Hepatocyte (in vitro differentiated cells): ENCODE data around the gene INPP5K. TPM values are rescaled to one million over a fixed set of nuclear protein-coding genes. Genes with fewer than 3 reads are reported as not detected.
A peak's percentile ranks its signal among the peaks of the same experiment; 100 is the strongest.

Source experiments
- DNase-seq: peaks from one replicate; pipeline ENCODE4 v3.0.0-alpha.2; 2016; ENCODE audit warnings: low spot score
- H2AFZ ChIP-seq: fragments of 200-600 bp; sonication (generic); 2 replicates; pipeline ENCODE4 v1.6.0; 2016; ENCODE audit warnings: antibody characterized with exemption, mild to moderate bottlenecking
- H3K27ac ChIP-seq: fragments of 200-600 bp; sonication (generic); 2 replicates; pipeline ENCODE4 v1.5.1; 2016; ENCODE audit warnings: mild to moderate bottlenecking
- H3K27me3 ChIP-seq: fragments of 200-600 bp; sonication (generic); 2 replicates; pipeline ENCODE4 v1.6.1; 2016
- H3K36me3 ChIP-seq: fragments of 200-600 bp; sonication (generic); replicated peaks from 2 replicates; pipeline ENCODE4 v1.5.1; 2016; ENCODE audit warnings: low read depth; ENCODE audit not compliant: insufficient read depth
- H3K4me1 ChIP-seq: fragments of 200-600 bp; sonication (generic); 2 replicates; pipeline ENCODE4 v1.5.1; 2016; ENCODE audit warnings: mild to moderate bottlenecking, moderate library complexity; ENCODE audit not compliant: insufficient read depth
- H3K4me2 ChIP-seq: fragments of 200-600 bp; sonication (generic); 2 replicates; pipeline ENCODE4 v1.6.0; 2016
- H3K4me3 ChIP-seq: fragments of 200-600 bp; sonication (generic); 2 replicates; pipeline ENCODE4 v1.5.1; 2016; ENCODE audit warnings: mild to moderate bottlenecking
- H3K79me2 ChIP-seq: fragments of 200-600 bp; sonication (generic); 2 replicates; pipeline ENCODE4 v1.6.0; 2017; ENCODE audit warnings: mild to moderate bottlenecking
- H3K9me2 ChIP-seq: fragments of 200-600 bp; sonication (generic); replicated peaks from 2 replicates; pipeline ENCODE4 v1.6.0; 2017; ENCODE audit warnings: mild to moderate bottlenecking; ENCODE audit not compliant: insufficient read depth
- H3K9me3 ChIP-seq: fragments of 200-600 bp; sonication (generic); 2 replicates; pipeline ENCODE4 v1.5.1; 2016; ENCODE audit warnings: low read depth, mild to moderate bottlenecking
- H4K20me1 ChIP-seq: fragments of 200-600 bp; sonication (generic); 2 replicates; pipeline ENCODE4 v1.6.0; 2016; ENCODE audit warnings: mild to moderate bottlenecking; ENCODE audit not compliant: insufficient read depth, poor library complexity, severe bottlenecking
- CTCF ChIP-seq: fragments of 200-600 bp; sonication (generic); IDR thresholded peaks from 2 replicates; pipeline ENCODE4 v1.5.1; 2016; ENCODE audit warnings: antibody characterized with exemption, mild to moderate bottlenecking; ENCODE audit not compliant: poor library complexity
- EZH2 ChIP-seq: fragments of 200-600 bp; sonication (generic); IDR thresholded peaks from 2 replicates; pipeline ENCODE4 v1.6.1; 2016; ENCODE audit warnings: antibody characterized with exemption, mild to moderate bottlenecking, borderline replicate concordance
- EZH2phosphoT487 ChIP-seq: fragments of 200-600 bp; sonication (generic); IDR thresholded peaks from one replicate; pipeline ENCODE4 v1.6.1; 2018; ENCODE audit warnings: antibody characterized with exemption, mild to moderate bottlenecking, low read depth, moderate library complexity; ENCODE audit not compliant: unreplicated experiment, severe bottlenecking
- WGBS: methylation state at CpG from one replicate; pipeline ENCODE4 v1.1.6; 2016; ENCODE audit warnings: low lambda C conversion rate; ENCODE audit errors: missing lambda C conversion rate; 5-methylcytosine and 5-hydroxymethylcytosine counted together
- polyA plus RNA-seq: library from polyadenylated mRNA; unstranded; fragments of >200 nt; fragmentation: Nextera tagmentation; extraction: Ambion mirVana; gene quantifications from 2 replicates; pipeline ENCODE4 v1.2.1, GENCODE V29; 2016
- total RNA-seq: library from RNA; depleted of rRNA; stranded (reverse); fragments of >200 nt; gene quantifications from 2 replicates; pipeline ENCODE4 v1.2.3, GENCODE V29; 2014

INPP5K gene
- total and polyA plus RNA-seq, 2 experiments from 2014 or later = 34.7 to 40.4 TPM

GRCh38 chr17:1560101-1560857 lies 43.9 kb upstream of the INPP5K start:
- H3K4me1 ChIP-seq = peaks cover 24% of the 10 kb centered on the region
- 76% methylated on average over 22 of the region's 22 CpGs for WGBS
- no peak for DNase-seq
- H3K27me3 ChIP-seq = no peaks in the 10 kb centered on the region
- no peaks in the 10 kb centered on the region for H3K9me3 ChIP-seq
- peaks cover 49% of the 10 kb centered on the region for H4K20me1 ChIP-seq
- H3K27ac ChIP-seq = peak overlapping the region; percentile 97
- TF ChIP-seq EZH2phosphoT487 = no peak
- no peak for TF ChIP-seq CTCF
- TF ChIP-seq EZH2 = no peak
- no peak overlapping the region for H3K4me3 ChIP-seq
- H3K36me3 ChIP-seq = no peaks in the 10 kb centered on the region
- H2AFZ ChIP-seq = no peak overlapping the region
- peak overlapping the region; percentile 97 for H3K4me2 ChIP-seq
- H3K79me2 ChIP-seq = peaks cover 62% of the 10 kb centered on the region
- H3K9me2 ChIP-seq = no peaks in the 10 kb centered on the region

DNA sequence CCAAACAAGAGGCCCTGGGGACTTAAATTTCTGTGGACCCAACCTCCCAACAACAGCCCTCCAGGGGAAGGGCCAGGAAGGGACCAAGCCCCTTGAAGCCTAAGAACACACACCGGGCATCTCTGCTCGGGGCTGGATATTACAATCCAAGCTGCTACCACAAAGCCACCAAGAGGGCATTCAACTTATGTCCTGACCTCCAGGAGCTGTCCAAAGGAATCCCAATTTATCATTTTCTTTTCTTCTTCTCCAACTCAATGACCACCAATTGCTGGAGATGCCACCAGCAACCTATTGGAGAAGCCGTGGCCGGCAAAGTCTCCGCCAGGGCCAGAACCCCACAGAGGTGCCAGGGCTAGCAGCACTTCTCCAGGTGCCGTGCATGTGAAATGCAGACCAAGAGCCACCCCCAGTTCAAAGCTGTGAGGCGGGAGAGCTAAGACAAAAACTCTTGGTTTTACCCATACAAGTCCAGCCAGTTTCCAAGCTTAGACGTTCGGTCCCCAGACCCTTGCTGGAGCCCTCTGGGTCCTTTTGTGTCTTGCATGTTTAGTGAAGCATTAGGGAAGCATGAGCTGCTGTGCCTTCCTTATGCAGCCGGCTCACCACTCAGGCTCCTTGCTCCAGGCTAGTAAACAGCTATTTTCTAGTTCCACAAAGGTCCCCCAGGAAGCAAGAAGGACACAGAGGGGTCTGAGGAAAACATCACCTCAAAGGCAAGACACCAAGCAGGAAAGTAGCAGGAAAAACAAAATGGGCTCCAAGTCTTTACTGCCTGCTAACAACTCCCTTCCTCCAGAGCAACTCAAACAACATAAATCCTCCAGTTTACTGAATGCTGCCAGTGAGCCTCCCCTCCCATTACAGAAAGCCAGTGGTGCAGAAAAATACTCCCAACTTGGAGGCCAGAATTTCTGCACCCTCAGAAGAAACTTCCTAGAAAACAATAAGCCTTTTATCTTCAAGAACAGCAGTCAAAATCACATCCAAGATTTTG lies 42.9 kb upstream of the INPP5K start:
- no peaks in the 10 kb centered on the region for H3K9me3 ChIP-seq
- no peaks in the 10 kb centered on the region for H3K36me3 ChIP-seq
- H4K20me1 ChIP-seq = peaks cover 49% of the 10 kb centered on the region
- DNase-seq = no peak
- H3K79me2 ChIP-seq = peaks cover 69% of the 10 kb centered on the region
- peak overlapping the region; percentile 25 for H3K4me2 ChIP-seq
- no peak overlapping the region for H3K27ac ChIP-seq
- H3K9me2 ChIP-seq = no peaks in the 10 kb centered on the region
- 75% methylated on average over 10 of the region's 10 CpGs for WGBS
- no peak overlapping the region for H2AFZ ChIP-seq
- no peaks in the 10 kb centered on the region for H3K27me3 ChIP-seq
- H3K4me3 ChIP-seq = no peak overlapping the region
- TF ChIP-seq EZH2phosphoT487 = no peak
- TF ChIP-seq CTCF = no peak
- TF ChIP-seq EZH2 = no peak
- H3K4me1 ChIP-seq = peaks cover 24% of the 10 kb centered on the region

DNA sequence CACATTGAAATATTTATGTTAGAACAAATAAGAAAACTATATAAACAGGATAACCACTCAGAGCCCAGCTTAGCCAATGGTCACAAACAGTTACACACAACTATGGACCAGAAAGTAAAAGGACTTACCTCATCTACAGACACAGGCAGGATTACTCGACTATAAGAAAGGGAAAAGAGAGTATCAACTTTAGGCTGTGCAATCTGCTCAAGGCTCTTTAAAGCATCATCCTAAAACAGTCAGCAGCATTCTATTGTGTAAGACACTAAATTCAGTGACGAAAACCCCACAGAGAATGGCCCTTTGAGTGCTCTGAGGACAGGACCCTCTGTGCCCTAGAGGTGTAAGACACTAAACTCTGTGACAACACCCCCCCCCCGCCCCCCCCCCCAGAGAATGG lies 42.0 kb upstream of the INPP5K start:
- H4K20me1 ChIP-seq = peaks cover 49% of the 10 kb centered on the region
- H3K9me2 ChIP-seq = no peaks in the 10 kb centered on the region
- H3K27me3 ChIP-seq = no peaks in the 10 kb centered on the region
- H3K36me3 ChIP-seq = no peaks in the 10 kb centered on the region
- no peak overlapping the region for H3K4me3 ChIP-seq
- H3K4me2 ChIP-seq = no peak overlapping the region
- H3K27ac ChIP-seq = no peak overlapping the region
- no peaks in the 10 kb centered on the region for H3K9me3 ChIP-seq
- peaks cover 75% of the 10 kb centered on the region for H3K79me2 ChIP-seq
- 87% methylated on average over 2 of the region's 3 CpGs for whole genome bisulfite sequencing
- no peak for TF ChIP-seq EZH2phosphoT487
- no peak for TF ChIP-seq EZH2
- no peak for TF ChIP-seq CTCF
- no peak for DNase-seq
- H2AFZ ChIP-seq = no peak overlapping the region
- H3K4me1 ChIP-seq = peaks cover 24% of the 10 kb centered on the region
